GM21786 (cell line): ENCODE results near the gene ATXN1.

Experiments used
- ATAC-seq: cut with Tn5 transposase; IDR thresholded peaks from one replicate; pipeline ENCODE4 v1.9.1; 2021; ENCODE audit not compliant: unreplicated experiment

The ATXN1 gene

DNA sequence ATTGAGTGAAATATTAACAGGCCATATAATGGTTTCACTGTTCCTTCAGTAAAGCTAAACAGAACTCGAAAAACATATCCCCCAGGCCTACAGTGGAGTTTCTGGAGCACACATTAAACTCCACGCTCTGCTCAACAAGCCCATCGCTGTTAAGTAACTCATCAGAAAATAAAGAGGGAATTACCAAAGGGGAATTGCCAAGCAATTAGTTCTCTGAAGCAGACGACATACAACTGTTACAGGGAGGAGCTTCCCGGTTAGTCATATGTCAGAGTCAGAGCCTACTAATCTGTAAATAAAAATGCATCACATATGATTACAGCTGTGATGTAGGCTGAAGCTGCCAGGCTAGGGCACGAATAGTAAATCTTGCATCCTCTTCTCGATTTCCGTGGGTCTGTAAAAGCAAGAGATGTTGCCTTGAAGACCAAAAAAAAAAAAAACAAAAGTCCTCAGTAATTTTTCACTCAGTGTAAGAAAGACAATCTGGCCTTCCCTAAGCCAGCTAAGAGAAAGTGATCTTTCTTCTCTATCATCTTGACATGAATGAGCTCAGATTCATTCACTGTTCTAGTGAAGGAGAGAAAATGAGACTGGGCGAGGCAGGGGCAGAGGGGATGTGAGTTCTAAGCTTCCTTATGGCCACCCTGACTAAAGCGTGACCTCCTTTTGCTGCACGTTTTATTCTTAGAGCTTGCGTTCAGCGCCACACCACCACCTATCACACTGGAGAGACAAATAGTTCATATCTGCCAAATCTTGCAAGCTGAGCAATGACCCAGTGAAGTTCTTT lies 13.8 kb downstream of the ATXN1 start:
- ATAC-seq, result no peak

DNA sequence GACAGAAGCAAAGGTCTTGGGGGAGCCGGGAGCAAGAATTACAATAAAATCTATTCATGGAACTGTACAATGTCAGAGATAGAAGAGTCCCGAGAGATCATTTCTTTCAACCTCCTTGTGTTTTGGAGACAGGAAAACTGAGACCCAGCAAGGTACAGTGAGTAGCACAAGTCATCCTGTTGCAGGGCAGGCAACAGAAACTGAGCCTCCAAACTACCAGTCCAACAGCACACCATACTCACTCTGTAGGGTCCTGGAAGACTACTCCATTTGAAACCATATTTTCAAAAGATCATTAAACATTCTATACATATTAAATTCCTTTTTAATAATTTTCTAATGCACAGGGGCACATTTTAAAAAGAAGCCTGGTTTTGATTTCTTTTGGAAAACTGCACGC lies 14.4 kb downstream of the ATXN1 start:
- ATAC-seq, result no peak

DNA sequence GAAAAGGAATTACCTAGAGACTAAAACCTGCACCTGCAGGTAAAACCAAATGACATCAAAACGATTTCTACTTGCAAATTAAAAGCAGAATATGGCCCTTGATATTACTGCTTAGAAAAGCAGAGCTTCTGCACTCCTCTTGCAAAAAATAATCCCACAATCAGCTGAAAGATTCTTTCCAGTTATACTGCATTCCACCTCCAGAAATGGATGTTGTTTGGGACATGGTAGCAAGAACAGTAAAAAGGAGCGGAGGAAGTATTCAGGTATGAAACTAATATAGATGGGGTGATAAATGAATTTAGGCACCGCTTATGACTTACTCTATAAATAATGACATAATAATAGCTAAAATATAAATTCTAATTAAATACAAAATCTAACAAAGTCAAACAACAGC lies 14.9 kb downstream of the ATXN1 start:
- no peak for ATAC-seq

DNA sequence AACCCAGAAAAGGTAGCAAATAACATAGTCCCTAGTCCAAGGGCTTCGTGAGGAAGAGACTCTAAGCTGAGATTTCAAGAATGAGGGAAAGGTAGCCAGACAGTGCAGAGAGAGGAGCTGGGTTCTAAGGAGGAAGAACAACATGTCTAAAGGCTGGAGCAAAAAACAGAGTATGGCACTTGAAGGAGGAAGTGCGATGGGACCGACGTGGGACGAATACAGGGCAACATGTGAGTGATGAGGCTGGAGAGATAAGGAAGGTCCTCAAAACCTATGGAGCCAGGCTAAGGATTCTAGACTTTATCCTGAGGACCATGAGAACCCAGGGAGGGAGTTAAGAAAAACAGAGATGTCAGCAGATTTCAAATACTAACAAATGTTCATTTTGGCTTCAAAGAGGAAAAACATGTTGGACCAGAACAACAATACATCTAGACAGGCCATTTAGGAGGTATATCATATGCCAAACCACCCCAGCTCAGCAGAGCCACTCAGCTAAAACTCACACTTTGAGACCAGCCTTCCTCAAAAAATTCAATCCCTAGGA lies 17.5 kb downstream of the ATXN1 start:
- ATAC-seq, result no peak

DNA sequence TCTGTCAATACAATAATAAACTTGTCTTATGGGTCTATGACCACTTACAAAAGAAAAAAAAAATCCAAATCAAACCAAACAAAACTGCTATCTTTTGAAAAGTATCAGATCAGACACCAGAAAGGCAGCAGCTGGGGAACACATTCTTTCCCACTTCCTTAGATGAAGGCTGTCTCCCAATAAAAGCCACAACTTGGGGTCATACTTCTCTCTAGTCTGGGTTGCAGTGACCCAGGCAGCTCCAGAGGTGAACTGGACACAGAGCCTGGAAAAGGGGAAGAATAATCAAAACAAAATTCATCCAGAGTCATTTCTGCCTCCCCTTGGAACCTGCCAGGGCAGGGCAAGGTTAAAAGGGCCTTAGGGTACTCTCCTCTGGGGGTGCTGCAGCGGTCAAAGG lies 19.1 kb downstream of the ATXN1 start:
- ATAC-seq, result no peak

DNA sequence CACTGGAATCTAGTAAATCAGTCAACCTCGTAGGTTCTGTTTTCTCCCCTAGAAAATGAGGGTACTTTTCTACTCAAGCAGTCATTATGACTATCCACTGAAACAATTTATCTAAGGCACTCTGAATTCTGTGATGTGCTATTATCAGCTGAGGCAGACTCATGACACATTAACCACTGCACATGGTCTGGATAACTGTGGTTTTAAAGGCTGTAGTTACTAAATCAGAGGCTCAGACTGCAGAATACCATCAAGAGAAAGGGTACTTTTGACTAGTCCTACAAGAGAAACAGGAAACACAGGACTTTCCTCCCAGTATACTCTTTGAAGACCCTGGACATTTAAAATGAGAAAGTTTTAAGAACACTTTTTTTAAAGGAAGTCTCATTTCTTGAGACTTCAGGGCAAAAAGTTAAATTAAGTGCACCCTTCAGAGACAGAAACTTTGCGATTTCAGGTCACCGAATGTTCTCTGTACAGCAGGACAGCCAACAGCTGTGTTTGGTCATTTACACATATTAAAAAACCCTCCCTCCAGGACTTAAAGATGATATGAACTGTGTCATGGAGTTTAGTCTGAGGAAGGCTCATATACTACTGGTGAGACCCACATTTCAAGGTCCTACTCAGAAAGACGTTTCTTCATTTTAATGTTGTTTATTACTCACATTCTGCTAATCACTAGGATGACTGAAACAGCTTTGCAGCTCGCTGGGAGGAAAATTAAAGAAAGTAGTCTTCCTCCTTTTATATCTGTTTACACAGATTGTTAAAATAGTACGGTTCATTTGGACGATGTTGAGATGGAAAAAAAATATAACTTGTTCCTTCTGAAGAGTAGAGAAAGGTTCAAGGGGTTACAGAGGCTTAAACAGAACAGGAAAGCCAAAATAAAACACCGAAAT lies 19.9 kb downstream of the ATXN1 start:
- ATAC-seq, result peak; percentile 55

DNA sequence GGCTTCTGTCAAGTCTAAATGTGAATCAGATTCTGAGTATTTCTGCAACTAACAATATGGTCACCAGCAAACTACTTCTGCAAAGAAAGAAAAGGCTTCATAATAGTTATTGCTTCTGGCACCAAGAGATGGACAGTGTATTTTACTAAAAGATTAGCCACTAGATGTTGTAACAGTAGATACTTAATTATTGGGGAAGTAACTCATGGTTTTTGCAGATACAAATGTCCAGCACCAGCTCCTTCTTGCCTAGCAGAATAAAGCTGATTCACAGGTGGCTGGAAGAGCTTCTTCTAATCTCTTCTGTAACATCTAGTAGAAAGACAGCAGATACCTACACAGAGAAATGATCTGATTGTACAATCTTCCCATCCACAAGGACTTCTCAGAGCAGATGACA lies 21.2 kb downstream of the ATXN1 start:
- no peak for ATAC-seq

DNA sequence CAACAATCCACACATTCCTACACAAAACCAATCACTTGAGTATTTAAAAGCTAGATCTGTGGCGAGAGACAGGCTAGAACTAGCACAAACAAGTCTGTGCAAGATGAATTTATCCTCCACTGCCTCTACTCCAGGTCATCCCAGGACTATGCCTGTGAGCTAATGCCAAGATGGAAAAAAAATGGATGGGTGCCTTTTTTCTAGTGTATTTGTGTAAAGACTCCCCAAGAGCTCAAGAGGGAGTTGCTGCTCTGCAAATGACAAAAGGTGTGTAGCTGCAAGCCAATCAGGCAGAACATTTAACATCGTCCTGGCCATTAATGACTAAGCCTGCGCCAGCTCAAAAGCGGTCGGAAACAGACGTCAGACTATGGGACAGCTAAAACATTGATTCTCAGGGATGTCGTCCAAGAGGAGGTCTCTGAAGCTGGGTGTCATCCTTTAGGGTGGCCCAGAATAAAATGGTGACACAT lies 21.9 kb downstream of the ATXN1 start:
- ATAC-seq, result no peak

DNA sequence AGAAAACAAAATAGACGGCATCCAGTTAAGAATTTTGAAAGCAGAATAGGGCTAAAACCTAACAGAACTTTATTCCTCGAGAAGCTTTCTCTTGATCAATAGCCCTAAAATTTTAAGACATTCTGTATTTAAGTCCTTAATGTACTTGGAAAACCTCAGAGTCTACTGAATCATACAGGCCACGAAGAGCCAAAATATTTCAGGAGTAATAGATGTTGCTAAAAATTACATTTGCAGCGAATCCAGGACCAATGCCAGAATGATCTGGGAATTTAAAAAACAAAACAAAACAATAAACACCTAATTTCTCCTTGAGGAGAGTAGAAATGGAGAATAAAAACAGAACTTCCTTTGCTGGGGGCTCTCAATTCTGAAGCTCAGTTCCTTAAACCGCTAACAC lies 23.3 kb downstream of the ATXN1 start:
- no peak for ATAC-seq

DNA sequence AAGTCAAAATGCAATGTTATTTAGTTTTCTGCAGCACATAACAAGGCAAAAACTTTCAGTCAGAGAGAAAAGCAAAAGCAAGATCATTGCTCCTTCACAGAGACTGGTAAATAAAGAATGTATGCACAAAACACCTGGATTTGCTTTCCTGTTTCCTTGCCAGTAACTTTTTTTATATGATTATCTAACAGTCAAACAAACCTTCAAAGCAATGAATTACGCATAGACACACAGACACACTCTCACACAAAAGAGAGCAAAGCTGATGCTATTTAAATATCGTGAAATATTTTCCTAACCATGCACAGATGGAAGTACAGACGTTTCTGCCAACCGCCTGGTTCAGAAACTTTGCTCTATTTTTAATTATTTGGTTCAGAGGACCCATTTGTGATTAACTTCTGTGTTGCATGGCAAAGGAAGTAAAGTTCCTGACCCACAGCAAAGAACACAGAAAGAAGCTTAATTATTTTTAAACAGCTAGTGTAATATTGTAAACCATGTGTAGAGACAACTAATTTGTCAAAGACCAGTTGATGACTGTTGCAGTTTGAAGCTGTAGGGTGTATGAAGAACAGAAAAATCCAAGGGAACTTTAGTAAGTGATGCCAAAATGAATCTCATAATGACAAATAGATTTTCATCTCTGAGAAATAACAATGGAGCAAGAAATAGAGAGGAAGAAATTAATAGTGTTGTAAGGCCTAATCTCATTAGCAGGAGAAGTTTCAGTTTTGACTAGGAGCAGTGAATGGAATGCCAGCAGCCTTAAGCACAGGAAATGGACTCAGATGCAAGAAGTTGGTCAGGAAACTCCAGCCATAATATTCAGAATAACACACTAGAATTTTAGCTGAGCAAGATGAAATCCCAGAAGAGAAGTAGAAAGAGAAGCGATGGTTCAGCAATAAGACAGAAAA lies 24.1 kb downstream of the ATXN1 start:
- no peak for ATAC-seq

DNA sequence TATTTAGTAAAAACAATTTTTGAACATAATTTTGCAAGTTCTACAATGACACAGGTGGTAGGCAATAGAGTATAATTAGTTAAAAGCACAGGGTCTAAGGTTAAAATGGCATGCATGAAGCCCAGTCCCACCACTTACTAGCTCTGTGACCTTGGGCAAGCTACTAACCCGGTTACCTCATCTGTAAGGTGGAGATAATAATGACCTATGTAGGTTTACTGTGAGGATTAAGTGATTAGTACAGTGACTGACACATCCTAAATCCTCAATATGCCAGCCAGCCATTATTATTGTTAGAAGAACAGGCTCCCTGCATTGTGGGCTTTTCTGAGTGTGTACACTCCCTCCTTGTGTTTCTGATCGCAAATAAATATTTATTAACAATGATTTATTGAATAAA lies 26.2 kb downstream of the ATXN1 start:
- ATAC-seq, result no peak

DNA sequence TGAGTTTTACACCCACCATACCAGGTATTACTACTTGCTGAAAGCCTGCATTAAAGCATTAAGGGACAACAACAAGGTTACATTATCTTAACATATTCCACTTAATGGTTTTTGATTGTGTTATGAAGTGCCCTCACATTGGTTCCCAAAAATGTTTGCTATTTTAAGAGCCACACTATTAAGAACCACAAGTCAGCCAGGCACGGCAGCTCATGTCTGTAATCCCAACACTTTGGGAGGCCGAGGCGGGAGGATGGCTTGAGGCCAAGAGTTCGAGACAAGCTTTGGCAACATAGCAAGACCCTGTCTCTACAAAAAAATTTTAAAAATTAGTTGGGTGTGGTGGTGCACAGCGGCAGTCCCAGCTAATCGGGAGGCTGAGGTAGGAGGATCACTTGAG lies 28.2 kb downstream of the ATXN1 start:
- ATAC-seq, result no peak

DNA sequence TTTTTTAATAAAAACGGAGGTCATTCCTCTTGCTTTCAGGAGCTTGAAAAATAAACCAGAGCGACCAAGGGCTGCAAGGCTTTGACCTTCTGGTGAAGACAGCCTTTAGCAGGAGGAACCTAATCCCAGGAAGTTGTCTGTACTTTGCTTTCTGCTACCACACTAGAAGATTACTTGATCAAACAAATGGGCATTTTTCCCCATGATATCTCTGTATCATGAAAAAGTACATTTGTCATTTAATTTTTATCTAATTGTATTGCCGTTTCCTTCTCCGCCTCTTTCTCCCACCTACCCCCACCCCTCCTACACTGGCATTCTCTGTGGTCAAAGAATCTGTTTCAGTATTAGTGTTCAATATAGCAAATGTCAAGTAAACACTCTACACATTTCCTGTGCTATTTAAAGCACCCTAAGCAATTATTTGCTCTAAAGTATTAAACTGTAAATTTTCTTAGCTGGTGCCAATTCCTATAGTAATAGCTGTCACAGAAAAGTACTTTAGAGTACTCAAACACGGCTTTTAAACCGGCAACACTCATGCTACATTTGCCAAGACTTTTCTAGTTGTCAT lies 29.7 kb downstream of the ATXN1 start:
- ATAC-seq, result peak; percentile 99

DNA sequence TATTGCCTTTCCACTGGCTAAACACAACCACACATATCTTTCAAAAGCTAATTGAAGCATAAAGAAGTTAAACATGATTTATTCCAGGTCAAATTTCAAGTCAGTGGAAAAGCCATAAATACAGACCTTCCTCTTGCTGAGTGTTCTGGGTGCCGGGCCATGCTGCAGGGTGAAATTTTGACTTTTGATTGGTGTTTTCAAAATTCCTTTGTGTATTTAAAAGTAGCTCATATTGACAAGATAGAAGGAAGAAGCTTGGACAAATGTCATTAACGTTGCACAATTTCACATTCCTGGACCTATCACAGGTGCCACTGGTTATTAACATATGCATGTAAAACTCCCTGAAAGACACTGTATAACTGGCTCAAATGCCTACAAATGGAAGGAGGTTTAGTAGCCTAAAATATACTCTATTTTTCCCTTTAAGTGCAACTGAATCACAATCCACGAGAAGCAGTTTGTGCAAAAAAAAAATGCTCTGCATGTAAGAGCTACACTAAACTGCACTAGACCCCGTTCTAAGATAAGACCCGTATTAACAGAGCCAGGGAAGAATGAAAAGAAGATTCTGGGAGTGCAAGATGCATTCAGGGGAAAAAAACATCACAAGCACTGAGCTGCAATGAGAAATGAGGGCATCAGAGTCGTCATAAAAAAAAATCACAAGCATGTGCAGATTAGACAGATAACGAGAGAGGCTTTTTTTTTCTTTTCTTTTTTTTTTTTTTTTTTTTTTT lies 30.4 kb downstream of the ATXN1 start:
- no peak for ATAC-seq

DNA sequence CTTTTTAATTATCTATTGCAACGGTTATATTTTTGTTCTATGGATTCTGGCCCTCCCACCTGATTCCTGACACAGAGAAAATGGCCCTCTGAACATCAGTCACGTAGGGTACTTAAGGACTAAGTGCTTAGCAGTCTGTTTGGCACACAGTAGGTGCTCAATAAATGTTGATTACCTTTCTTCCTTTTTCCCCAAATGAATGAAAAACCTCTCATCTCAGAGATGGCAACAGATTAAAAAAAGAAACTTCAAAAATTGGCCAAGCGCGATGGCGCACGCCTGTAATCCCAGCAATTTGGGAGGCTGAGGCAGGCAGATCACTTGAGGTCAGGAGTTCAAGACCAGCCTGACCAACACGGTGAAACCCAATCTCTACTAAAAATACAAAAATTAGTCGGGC lies 31.5 kb downstream of the ATXN1 start:
- no peak for ATAC-seq

DNA sequence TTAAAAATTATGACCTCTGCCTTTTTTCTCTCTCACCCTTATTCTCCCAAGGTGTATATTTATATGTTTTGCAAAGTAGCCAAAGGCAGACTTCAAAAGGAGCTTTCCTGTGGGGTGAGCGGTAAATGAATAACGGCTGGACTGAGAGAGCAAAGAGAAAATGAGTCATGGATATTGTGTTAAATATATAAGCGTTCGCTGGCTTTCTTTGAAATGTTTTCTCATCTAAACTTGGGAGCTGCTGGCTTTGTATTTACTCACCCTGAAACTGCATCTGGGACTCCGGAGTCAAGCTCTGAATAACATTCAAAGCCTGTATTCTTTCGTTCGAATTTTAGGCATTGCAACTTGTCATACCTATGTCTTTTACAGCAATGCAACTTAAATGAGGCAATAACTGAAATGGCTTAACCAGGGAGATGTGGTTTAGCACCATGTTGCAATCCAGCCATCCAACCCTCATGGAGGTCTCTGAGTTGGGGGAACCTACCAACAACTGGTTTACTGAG lies 32.0 kb downstream of the ATXN1 start:
- no peak for ATAC-seq

DNA sequence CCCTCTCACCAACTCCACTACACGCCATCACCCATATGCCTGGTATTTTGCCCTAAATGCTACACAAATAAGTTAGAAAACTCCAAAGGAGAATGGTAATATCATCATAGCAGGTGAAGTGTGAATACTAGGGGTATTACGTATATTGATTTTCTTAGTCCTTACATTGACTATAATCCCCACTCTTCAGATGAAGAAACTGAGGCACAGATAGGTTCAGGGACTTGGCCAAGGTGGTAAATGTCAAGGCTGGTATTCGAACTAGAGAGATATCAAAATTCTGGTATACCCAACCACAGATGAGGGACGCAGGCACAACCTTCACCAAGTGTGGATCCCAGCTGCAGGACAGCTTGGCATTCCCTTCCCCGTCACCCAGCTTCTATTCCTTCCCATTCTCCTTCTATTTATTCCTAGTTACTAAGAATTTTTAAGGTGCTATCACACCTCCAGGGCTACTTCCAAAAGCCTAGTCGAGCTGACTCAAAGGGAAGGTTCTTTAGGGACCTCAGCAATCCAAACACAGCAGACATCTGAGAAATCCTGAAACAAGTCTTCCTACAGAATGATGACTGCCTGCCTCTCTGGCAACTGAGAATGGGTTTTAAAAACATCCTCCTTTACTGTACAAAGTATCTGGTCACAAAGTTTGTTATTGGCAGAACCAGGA lies 32.6 kb downstream of the ATXN1 start:
- no peak for ATAC-seq

DNA sequence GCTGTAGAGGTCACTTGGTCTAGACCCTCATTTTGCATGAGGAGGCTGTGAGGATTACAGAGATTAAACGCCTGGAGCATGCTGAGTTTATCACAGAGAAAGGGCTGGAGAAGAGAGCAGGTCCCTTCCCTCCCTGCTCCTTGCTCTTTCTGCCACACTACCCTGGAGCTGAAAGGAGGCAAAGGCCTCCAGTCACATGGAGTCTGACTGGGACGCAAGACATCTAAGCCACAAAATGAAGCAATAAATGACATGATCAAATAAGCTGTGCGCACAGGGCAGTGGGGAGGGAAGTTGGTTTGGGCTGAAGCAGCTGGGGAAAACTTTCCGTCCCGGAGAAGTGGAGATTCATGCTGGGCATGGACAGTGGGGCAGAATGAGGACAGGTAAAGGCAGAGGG lies 33.3 kb downstream of the ATXN1 start:
- ATAC-seq, result no peak
